Measurements from ENCODE around the gene ENPP6.

DNA sequence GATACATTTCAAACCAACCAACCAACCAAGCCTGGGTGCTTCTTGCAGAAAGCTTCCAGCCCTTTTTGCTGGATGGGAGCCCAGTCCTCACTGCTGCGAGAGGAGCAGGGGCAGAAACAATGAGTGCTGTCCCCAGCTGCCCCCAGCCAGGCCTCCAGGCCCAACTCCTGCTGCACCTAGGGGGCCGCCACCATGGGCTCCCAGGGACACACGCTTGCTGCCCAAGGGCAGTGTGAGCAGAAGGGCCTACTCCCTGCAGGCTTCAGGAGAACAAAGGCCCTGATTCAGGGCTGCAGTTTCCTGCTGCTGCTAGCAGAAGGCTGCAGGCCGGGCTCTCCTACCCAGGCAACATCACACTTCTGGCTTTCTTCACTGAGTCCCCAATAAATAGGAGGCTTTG lies 37.7 kb upstream of the ENPP6 start:
- TF ChIP-seq, protein P1, sequence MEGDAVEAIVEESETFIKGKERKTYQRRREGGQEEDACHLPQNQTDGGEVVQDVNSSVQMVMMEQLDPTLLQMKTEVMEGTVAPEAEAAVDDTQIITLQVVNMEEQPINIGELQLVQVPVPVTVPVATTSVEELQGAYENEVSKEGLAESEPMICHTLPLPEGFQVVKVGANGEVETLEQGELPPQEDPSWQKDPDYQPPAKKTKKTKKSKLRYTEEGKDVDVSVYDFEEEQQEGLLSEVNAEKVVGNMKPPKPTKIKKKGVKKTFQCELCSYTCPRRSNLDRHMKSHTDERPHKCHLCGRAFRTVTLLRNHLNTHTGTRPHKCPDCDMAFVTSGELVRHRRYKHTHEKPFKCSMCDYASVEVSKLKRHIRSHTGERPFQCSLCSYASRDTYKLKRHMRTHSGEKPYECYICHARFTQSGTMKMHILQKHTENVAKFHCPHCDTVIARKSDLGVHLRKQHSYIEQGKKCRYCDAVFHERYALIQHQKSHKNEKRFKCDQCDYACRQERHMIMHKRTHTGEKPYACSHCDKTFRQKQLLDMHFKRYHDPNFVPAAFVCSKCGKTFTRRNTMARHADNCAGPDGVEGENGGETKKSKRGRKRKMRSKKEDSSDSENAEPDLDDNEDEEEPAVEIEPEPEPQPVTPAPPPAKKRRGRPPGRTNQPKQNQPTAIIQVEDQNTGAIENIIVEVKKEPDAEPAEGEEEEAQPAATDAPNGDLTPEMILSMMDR (conservative IDR thresholded peaks at IDR 0.05; ENCODE audit: low read length): no peak
- no peak for TF ChIP-seq EZH2phosphoT487 (IDR thresholded peaks at IDR 0.05; ENCODE audit: borderline replicate concordance, low read depth, low read length)

Data from OCI-LY7 (cell line).